Measurements from ENCODE around the gene GPR158.
"Not testable (repeated sequence)": the region's sequence is repeated elsewhere in the genome, so short reads cannot be mapped to it uniquely, and the experiment has no call there.

Gene GPR158

DNA sequence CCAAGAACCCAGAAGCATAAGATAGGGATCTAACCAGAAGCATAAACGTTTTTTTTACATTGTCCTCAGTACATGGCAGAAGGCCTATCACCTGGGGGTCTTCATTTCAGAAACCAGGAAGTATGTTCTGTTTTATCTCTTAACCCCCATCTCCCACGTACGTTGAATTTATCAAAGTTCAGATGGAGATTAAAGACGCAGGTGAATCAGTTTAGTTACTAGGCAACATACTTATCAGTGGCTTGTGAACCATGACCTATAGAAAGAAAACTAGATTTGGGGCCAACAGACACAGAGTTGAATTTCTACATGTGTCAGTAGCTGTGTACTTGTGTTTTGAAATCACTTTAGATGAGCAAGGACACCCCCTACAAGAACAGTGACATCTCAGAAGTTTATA lies 122.7 kb downstream of the GPR158 start:
- no peak for DNase-seq (ENCODE audit: low read depth)
- H3K4me3 ChIP-seq (ENCODE audit: low read length): no peak overlapping the region
- TF ChIP-seq, protein P1, sequence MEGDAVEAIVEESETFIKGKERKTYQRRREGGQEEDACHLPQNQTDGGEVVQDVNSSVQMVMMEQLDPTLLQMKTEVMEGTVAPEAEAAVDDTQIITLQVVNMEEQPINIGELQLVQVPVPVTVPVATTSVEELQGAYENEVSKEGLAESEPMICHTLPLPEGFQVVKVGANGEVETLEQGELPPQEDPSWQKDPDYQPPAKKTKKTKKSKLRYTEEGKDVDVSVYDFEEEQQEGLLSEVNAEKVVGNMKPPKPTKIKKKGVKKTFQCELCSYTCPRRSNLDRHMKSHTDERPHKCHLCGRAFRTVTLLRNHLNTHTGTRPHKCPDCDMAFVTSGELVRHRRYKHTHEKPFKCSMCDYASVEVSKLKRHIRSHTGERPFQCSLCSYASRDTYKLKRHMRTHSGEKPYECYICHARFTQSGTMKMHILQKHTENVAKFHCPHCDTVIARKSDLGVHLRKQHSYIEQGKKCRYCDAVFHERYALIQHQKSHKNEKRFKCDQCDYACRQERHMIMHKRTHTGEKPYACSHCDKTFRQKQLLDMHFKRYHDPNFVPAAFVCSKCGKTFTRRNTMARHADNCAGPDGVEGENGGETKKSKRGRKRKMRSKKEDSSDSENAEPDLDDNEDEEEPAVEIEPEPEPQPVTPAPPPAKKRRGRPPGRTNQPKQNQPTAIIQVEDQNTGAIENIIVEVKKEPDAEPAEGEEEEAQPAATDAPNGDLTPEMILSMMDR (conservative IDR thresholded peaks at IDR 0.05; ENCODE audit: low read length): no peak

DNA sequence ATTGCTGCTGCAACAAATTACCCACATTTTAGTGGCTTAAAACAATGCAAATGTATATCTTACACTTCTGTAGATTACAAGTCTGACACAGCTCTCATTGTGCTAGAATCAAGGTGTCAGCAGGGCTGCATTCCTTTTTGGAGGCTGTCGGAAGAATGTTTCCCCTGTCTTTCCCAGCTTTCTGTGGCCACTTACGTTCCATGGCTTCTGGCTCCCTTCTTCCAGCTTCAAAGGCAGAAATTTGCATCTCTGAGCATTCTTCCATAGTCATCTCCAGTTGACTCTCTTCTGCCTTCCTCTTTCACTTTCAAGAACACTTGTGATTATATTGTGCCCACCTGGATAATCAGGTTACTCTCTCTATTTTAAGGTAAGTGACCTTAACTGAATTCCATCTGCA lies 125.3 kb downstream of the GPR158 start:
- no peak overlapping the region for H3K4me3 ChIP-seq (ENCODE audit: low read length)
- TF ChIP-seq, protein P1 (conservative IDR thresholded peaks at IDR 0.05; ENCODE audit: low read length): no peak
- DNase-seq (ENCODE audit: low read depth): no peak

DNA sequence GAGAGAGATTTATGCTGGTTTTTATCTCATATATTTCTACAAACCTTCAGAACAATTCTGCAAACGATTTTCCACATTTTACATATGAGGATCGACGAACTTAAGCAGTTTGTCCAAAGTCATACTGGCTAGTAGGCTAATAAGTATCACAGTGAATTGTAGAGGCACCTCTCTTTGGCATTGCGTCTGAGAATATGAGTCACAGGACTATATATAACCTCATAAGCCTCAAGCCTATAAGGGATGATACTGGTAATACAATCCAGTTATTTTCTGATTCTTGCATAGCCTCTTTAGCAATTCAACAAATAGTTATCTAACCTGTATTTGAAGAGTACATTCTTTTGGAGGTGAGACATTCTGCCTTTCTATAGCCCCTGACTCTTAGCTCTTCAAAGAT lies 129.8 kb downstream of the GPR158 start:
- DNase-seq (ENCODE audit: low read depth): no peak
- TF ChIP-seq, protein P1 (conservative IDR thresholded peaks at IDR 0.05; ENCODE audit: low read length): no peak
- no peak overlapping the region for H3K4me3 ChIP-seq (ENCODE audit: low read length)

DNA sequence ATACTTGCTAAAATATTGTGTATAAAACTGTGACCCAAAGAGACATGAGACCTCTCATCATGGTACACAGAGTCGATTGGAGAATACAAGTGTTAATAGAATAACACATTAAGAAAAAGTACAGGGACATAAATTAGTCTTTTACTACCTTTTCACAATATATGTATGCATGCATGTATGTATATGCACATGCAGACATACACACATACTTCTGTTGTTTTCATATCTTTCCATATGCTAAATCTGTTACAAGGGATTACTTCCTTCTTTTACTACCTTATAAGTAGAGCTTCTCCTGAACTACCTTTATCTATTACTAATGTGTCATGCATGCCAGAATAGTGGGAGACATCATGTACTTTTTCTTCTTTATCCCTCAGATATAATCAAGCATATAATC lies 131.6 kb downstream of the GPR158 start:
- H3K4me3 ChIP-seq (ENCODE audit: low read length): no peak overlapping the region
- DNase-seq (ENCODE audit: low read depth): no peak
- TF ChIP-seq, protein P1 (conservative IDR thresholded peaks at IDR 0.05; ENCODE audit: low read length): no peak

DNA sequence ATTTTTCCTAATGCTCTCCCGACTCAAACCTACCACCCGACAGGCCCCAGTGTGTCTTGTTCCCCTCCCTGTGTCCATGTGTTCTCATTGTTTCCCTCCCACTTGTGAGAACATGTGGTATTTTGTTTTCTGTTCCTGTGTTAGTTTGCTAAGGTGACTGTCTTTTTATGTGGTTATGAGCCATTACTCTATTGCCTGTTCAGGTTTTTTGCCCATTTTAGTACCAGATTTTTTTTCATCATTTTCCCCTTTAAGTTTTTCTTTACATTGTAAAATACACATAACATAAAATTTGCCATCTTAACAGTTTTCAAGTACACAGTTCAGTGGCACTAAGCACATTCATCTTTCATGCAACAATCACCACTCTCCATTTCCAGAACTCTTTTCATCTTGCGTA lies 133.5 kb downstream of the GPR158 start:
- TF ChIP-seq, protein P1 (conservative IDR thresholded peaks at IDR 0.05; ENCODE audit: low read length): no peak
- no peak overlapping the region for H3K4me3 ChIP-seq (ENCODE audit: low read length)
- no peak for DNase-seq (ENCODE audit: low read depth)

DNA sequence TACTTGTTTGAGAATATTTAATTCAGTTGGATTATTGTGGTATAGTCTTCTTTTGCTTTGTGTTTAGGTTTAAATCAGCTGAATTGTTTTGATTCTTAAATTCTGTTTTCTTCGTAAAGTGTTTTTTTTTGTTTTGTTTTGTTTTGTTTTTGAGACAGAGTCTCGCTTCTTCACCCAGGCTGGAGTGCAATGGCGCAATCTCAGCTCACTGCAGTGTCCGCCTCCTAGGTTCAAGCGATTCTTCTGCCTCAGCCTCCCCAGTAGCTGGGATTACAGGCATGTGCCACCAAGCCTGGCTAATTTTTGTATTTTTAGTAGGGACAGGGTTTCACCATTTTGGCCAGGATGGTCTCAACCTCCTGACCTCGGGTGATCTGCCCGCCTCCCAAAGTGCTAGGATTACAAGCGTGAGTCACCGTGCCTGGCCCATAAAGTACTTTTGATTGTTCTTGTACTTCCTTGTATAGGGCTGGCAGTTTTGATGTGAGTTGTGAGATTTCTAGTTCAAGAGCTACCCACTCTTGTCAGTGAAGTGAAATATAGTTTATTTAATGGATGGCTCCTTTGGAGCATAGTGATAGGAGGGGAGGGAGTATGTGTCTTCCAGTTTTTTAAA lies 142.9 kb downstream of the GPR158 start:
- not testable (repeated sequence) for H3K4me3 ChIP-seq (ENCODE audit: low read length); DNase-seq (ENCODE audit: low read depth)

DNA sequence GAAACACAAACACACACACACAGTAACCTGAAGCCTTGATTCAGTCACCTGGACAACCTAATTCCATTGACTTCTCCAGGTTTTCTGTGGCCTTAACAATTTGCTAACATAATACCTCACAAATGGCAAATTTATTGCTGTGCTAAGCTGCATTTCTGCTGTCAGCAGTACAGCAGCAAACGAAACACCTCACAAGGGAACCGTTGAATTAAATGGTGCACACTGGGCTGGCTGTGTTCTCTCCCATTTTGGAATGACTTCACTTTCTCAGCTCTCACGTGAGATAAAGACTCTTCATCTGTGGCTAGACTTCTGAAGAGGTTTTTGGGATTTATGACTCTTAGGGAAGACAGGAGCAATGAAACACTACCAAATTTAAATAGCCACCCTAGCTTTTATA lies 152.5 kb downstream of the GPR158 start:
- no peak overlapping the region for H3K4me3 ChIP-seq (ENCODE audit: low read length)
- TF ChIP-seq, protein P1 (conservative IDR thresholded peaks at IDR 0.05; ENCODE audit: low read length): no peak
- DNase-seq (ENCODE audit: low read depth): no peak

DNA sequence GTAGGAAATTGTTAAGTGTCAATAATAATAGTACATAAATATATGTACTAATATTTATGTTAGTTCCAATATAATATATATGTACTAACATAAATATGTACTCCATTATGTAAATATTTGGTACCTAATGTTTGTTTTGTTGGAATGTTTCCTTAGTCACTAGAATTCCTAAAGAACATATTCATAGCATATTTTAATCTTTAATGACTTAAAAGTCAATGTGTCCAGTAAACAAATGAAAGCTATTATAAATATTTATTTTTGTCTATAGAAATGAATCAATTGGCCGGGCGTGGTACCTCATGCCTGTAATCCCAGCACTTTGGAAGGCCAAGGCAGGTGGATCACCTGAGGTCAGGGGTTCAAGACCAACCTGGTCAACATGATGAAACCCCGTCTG lies 153.6 kb downstream of the GPR158 start:
- no peak for DNase-seq (ENCODE audit: low read depth)
- TF ChIP-seq, protein P1 (conservative IDR thresholded peaks at IDR 0.05; ENCODE audit: low read length): no peak
- no peak overlapping the region for H3K4me3 ChIP-seq (ENCODE audit: low read length)

DNA sequence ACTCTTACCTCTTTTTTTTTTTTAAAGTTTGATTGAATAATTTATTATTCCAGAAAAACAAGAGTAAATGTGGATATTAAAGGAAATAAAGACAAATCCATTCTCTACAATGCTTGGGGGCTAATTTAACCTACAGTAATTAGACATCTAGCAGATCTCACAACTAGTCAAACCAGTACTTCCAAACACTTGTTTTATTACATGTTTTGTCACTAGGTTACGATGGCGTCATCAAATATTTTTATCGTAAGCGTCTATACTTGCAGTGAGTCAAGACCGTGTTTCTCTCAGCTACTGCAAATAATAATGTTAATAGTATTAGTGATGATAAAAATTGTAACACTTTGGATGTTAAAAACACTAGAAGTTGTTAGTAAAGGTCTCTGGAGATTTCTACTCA lies 154.8 kb downstream of the GPR158 start:
- H3K4me3 ChIP-seq (ENCODE audit: low read length); DNase-seq (ENCODE audit: low read depth): not testable (repeated sequence)

Measured in AG10803 (cell line).